HG03575 (cell line): Measurements from ENCODE around the gene FANCC.

Experiments
- ATAC-seq: cut with Tn5 transposase; IDR thresholded peaks from one replicate; pipeline ENCODE4 v1.9.1; 2021; ENCODE audit not compliant: unreplicated experiment, insufficient number of reproducible peaks, low FRiP score; ENCODE audit errors: extremely low read depth

FANCC gene

GRCh38 chr9:95112436-95113280 lies 204.9 kb downstream of the FANCC start:
- no peak for ATAC-seq

GRCh38 chr9:95111716-95112115 lies 205.8 kb downstream of the FANCC start:
- ATAC-seq, result no peak

- ATAC-seq, result no peak
Observed at GRCh38 chr9:95110921-95111525, 206.5 kb downstream of the FANCC start.

- no peak for ATAC-seq
Observed at GRCh38 chr9:95109456-95109855, 208.1 kb downstream of the FANCC start.

- ATAC-seq, result no peak
Observed at GRCh38 chr9:95108777-95109176, 208.7 kb downstream of the FANCC start.

- no peak for ATAC-seq
Observed at GRCh38 chr9:95107976-95108375, 209.5 kb downstream of the FANCC start.

GRCh38 chr9:95107001-95107749 lies 210.3 kb downstream of the FANCC start:
- no peak for ATAC-seq

- ATAC-seq, result no peak
Observed at GRCh38 chr9:95105519-95106287, 211.8 kb downstream of the FANCC start.

GRCh38 chr9:95104980-95105379 lies 212.5 kb downstream of the FANCC start:
- no peak for ATAC-seq

GRCh38 chr9:95104581-95104960 lies 212.9 kb downstream of the FANCC start:
- no peak for ATAC-seq

- no peak for ATAC-seq
Observed at GRCh38 chr9:95103871-95104580, 213.5 kb downstream of the FANCC start.

- no peak for ATAC-seq
Observed at GRCh38 chr9:95103281-95103771, 214.2 kb downstream of the FANCC start.

GRCh38 chr9:95102572-95102971 lies 214.9 kb downstream of the FANCC start:
- no peak for ATAC-seq

GRCh38 chr9:95102001-95102433 lies 215.5 kb downstream of the FANCC start:
- no peak for ATAC-seq

GRCh38 chr9:95101326-95101725 lies 216.2 kb downstream of the FANCC start:
- ATAC-seq, result no peak

- no peak for ATAC-seq
Observed at GRCh38 chr9:95100071-95100627, 217.4 kb downstream of the FANCC start.

GRCh38 chr9:95099321-95100070 lies 218.0 kb downstream of the FANCC start:
- ATAC-seq, result no peak
